Measurements from ENCODE around the gene MRPS31. TPM values are rescaled to one million over a fixed set of nuclear protein-coding genes. Genes with fewer than 3 reads are reported as not detected.

The MRPS31 gene
- total RNA-seq, 4 donors from 2014 or later, result 26.9 to 34.9 (median 32.3) TPM

GRCh38 chr13:40794414-40795368 lies 23.7 kb upstream of the MRPS31 start:
- WGBS, 2 donors, result 88 to 94% methylated on average over 12 to 13 of the region's 13 CpGs
- Histone ChIP-seq H3K4me3 (replicated peaks in 1 of 3) (no peak overlapping the region), H3K36me3 (peaks cover 0 to 3% of the 10 kb centered on the region in 2 donors), H3K27me3 (no peaks in the 10 kb centered on the region), H3K27ac (no peak overlapping the region), H3K9me3 (no peaks in the 10 kb centered on the region), H3K4me1 (peaks cover 31 to 38% of the 10 kb centered on the region in 2 donors)
- intact Hi-C loops (cut with DNase I), result loop anchor here (10.0 kb wide), 1 partner anchor 130 kb away; no protein-coding TSS in a partner anchor
- TF ChIP-seq POLR2A (IDR thresholded peaks at IDR 0.05) (no peak), CTCF (IDR thresholded peaks at IDR 0.05) (no peak)
- no peak for DNase-seq

GRCh38 chr13:40793339-40793738 lies 22.3 kb upstream of the MRPS31 start:
- no peak overlapping the region for H3K27ac ChIP-seq
- H3K9me3 ChIP-seq, result no peaks in the 10 kb centered on the region
- H3K27me3 ChIP-seq, result no peaks in the 10 kb centered on the region
- DNase-seq, result no peak
- 92 to 94% methylated on average over 3 of the region's 3 CpGs for WGBS, 2 donors
- peaks cover 30 to 37% of the 10 kb centered on the region in 2 donors for H3K4me1 ChIP-seq
- no peak for TF ChIP-seq POLR2A (IDR thresholded peaks at IDR 0.05)
- TF ChIP-seq CTCF (IDR thresholded peaks at IDR 0.05), result no peak
- H3K4me3 ChIP-seq (replicated peaks in 1 of 3), result no peak overlapping the region
- intact Hi-C loops (cut with DNase I), result loop anchor here (10.0 kb wide), 1 partner anchor 131 kb away; no protein-coding TSS in a partner anchor
- H3K36me3 ChIP-seq, result no peaks in the 10 kb centered on the region

- peaks cover 30 to 37% of the 10 kb centered on the region in 2 donors for H3K4me1 ChIP-seq
- peak overlapping the region in 1 of 3 donors; percentile 32 for H3K27ac ChIP-seq
- no peaks in the 10 kb centered on the region for H3K9me3 ChIP-seq
- TF ChIP-seq CTCF (IDR thresholded peaks at IDR 0.05), result no peak
- no peak for TF ChIP-seq POLR2A (IDR thresholded peaks at IDR 0.05)
- H3K4me3 ChIP-seq (replicated peaks in 1 of 3), result no peak overlapping the region
- H3K27me3 ChIP-seq, result no peaks in the 10 kb centered on the region
- no peak for DNase-seq
- WGBS, 2 donors, result 83 to 86% methylated on average over 10 of the region's 10 CpGs
- intact Hi-C loops (cut with DNase I), result loop anchor here (10.0 kb wide), 1 partner anchor 132 kb away; no protein-coding TSS in a partner anchor
- H3K36me3 ChIP-seq, result no peaks in the 10 kb centered on the region
Measured at GRCh38 chr13:40792284-40793051, 21.5 kb upstream of the MRPS31 start.

- H3K4me1 ChIP-seq, result peaks cover 28 to 33% of the 10 kb centered on the region in 2 donors
- peak overlapping the region; percentile 81 to 93 (median 91) for H3K27ac ChIP-seq
- no peaks in the 10 kb centered on the region for H3K36me3 ChIP-seq
- WGBS, 2 donors, result 19 to 26% methylated on average over 9 of the region's 9 CpGs
- H3K9me3 ChIP-seq, result no peaks in the 10 kb centered on the region
- H3K4me3 ChIP-seq (replicated peaks in 1 of 3), result peak overlapping the region; percentile 10 to 46 (median 40)
- no peak for DNase-seq
- intact Hi-C loops (cut with DNase I), result loop anchor here (10.0 kb wide), 1 partner anchor 135 kb away; no protein-coding TSS in a partner anchor
- TF ChIP-seq CTCF (IDR thresholded peaks at IDR 0.05) (no peak), POLR2A (IDR thresholded peaks at IDR 0.05) (no peak)
- H3K27me3 ChIP-seq, result no peaks in the 10 kb centered on the region
Measured at GRCh38 chr13:40790154-40790616, 19.2 kb upstream of the MRPS31 start.

Data from thyroid gland (tissue), 4 donors.